VCaP (cell line): Measurements from ENCODE around the gene POU4F1.

Experiments used
- H3K27ac ChIP-seq: fragments of 450-650 bp; 2 replicates; pipeline ENCODE4 v1.5.1; 2017
- CTCF ChIP-seq: fragments of 450-650 bp; conservative IDR thresholded peaks from 2 replicates; pipeline ENCODE4 v1.5.1; 2017; ENCODE audit warnings: mild to moderate bottlenecking, moderate library complexity

The POU4F1 gene

GRCh38 chr13:78632996-78633395 lies 29.6 kb upstream of the POU4F1 start:
- no peak for TF ChIP-seq CTCF
- no peak overlapping the region for H3K27ac ChIP-seq

GRCh38 chr13:78631077-78631476 lies 27.7 kb upstream of the POU4F1 start:
- no peak overlapping the region for H3K27ac ChIP-seq
- TF ChIP-seq CTCF, result no peak

GRCh38 chr13:78630511-78630910 lies 27.2 kb upstream of the POU4F1 start:
- TF ChIP-seq CTCF, result no peak
- no peak overlapping the region for H3K27ac ChIP-seq

- no peak for TF ChIP-seq CTCF
- no peak overlapping the region for H3K27ac ChIP-seq
Measured at GRCh38 chr13:78625384-78625783, 22.0 kb upstream of the POU4F1 start.

GRCh38 chr13:78623132-78623531 lies 19.8 kb upstream of the POU4F1 start:
- H3K27ac ChIP-seq, result no peak overlapping the region
- TF ChIP-seq CTCF, result no peak

- no peak overlapping the region for H3K27ac ChIP-seq
- TF ChIP-seq CTCF, result no peak
Measured at GRCh38 chr13:78620936-78621470, 17.7 kb upstream of the POU4F1 start.

DNA sequence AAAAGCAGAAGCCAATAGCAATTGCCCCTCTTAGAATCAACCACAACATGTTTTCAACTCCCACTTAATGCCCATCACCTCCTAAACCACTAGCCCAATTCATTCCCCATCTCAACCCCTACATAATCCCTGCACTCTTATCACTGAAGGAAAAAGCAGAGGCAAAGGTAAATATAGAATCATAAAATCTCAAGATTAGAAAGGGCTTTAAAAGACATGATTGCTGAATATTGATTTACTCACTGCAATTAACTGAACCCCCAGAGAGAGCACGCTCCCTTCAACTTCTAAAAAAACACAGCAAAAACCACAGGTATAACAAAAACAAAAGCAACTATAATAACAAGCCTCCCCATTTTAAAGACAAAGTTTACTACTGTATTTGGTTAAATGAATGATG lies 15.1 kb upstream of the POU4F1 start:
- no peak for TF ChIP-seq CTCF

More for the DNA sequence above, 15.1 kb upstream of the POU4F1 start:
- no peak overlapping the region for H3K27ac ChIP-seq
